ENCODE results near the gene DEAF1. TPM values are rescaled to one million over a fixed set of nuclear protein-coding genes. Genes with fewer than 3 reads are reported as not detected.

DEAF1 gene
- total and polyA plus RNA-seq, 2 donors (not counting 3 experiments of a cell fraction or from before 2014, with no cell fraction given), result 43.6 to 55.7 TPM

- TF ChIP-seq CTCF (IDR thresholded peaks at IDR 0.05; ENCODE audit: extremely low read depth in 1 of 2, insufficient read depth in 1 of 2, low read depth in 1 of 2, low read length in 2 of 2), result no peak
- no peak for TF ChIP-seq POLR2AphosphoS5 (IDR thresholded peaks at IDR 0.05; ENCODE audit: insufficient read depth, low read depth, low read length)
- no peak for TF ChIP-seq MYC (IDR thresholded peaks at IDR 0.05; ENCODE audit: low read depth, low read length)
- TF ChIP-seq JUN (IDR thresholded peaks at IDR 0.05; ENCODE audit: borderline replicate concordance, insufficient read depth, insufficient read length, low read depth), result no peak
- TF ChIP-seq EZH2 (IDR thresholded peaks at IDR 0.05; ENCODE audit: borderline replicate concordance, low read depth, low read length, severe bottlenecking), result no peak
- no peak for TF ChIP-seq POLR2A (IDR thresholded peaks at IDR 0.05; ENCODE audit: low read depth, low read length)
- TF ChIP-seq FOS (IDR thresholded peaks at IDR 0.05; ENCODE audit: borderline replicate concordance, insufficient read depth, low read length), result no peak
- TF ChIP-seq, protein P1, sequence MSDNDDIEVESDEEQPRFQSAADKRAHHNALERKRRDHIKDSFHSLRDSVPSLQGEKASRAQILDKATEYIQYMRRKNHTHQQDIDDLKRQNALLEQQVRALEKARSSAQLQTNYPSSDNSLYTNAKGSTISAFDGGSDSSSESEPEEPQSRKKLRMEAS (IDR thresholded peaks at IDR 0.05; ENCODE audit: insufficient read depth, insufficient read length), result no peak
- no peak for TF ChIP-seq GATA2 (IDR thresholded peaks at IDR 0.05; ENCODE audit: insufficient read depth, insufficient read length, low read depth, low read length)
- Histone ChIP-seq H3K27ac (ENCODE audit: insufficient read depth, low read depth, low read length) (no peak overlapping the region), H3K4me2 (ENCODE audit: insufficient read depth, low read length) (no peak overlapping the region), H3K4me1 (ENCODE audit: control insufficient read depth, extremely low read depth, insufficient read depth, low read length) (no peaks in the 10 kb centered on the region), H3K9ac (replicated peaks; ENCODE audit: extremely low read depth, insufficient read depth, low read length) (no peak overlapping the region), H3K9me1 (replicated peaks; ENCODE audit: control insufficient read depth, extremely low read depth, insufficient read depth, low read length) (no peaks in the 10 kb centered on the region), H2AFZ (ENCODE audit: low read depth, low read length) (no peak overlapping the region), H3K36me3 (ENCODE audit: control insufficient read depth in 2 of 2, extremely low read depth in 1 of 2, insufficient read depth in 2 of 2, low read length in 2 of 2) (no peaks in the 10 kb centered on the region), H3K27me3 (ENCODE audit: control insufficient read depth in 2 of 2, insufficient read depth in 2 of 2, low read length in 2 of 2) (peaks cover 8 to 10% of the 10 kb centered on the region in 2 experiments), H3K4me3 (replicated peaks in 1 of 3; ENCODE audit: insufficient read depth in 1 of 3, low read depth in 1 of 3, low read length in 3 of 3) (no peak overlapping the region), H4K20me1 (replicated peaks; ENCODE audit: control insufficient read depth, extremely low read depth, insufficient read depth, low read length) (no peaks in the 10 kb centered on the region), H3K9me3 (replicated peaks; ENCODE audit: control insufficient read depth, insufficient read depth, low read length) (no peaks in the 10 kb centered on the region), H3K79me2 (ENCODE audit: control insufficient read depth, insufficient read depth, low read length) (no peaks in the 10 kb centered on the region)
- BruUV-seq (replicated peaks), result no TSS peak
- DNase-seq (ENCODE audit: low read depth, low spot score), result no peak
- dilution Hi-C loops (cut with MboI; ENCODE audit: extremely low pct_ligation_motif_present, low sequenced_read_pairs), result no loop called here
- intact Hi-C loops (cut with micrococcal nuclease), result loop anchor here (5.0 kb wide), 1 partner anchor 170 kb away; no protein-coding TSS in a partner anchor
- ChIA-PET CTCF (interaction anchor here (0.7 to 3.7 kb wide), 11 partner anchors 11 to 173 kb away, joined by 3 to 26 read pairs (median 6); partner anchors contain the start of genes CEND1, DEAF1, EPS8L2 and PHRF1), POLR2A (interaction anchor here (1.2 kb wide), 1 partner anchor 11 kb away, joined by 3 read pairs; no protein-coding TSS in a partner anchor)
- FAIRE-seq, result no peak
Observed at GRCh38 chr11:727281-727701, 32.3 kb upstream of the DEAF1 start.

All from endothelial cell of umbilical vein (primary cell).